Neural cell (in vitro differentiated cells): Measurements from ENCODE around the gene PYGL. TPM values are rescaled to one million over a fixed set of nuclear protein-coding genes. Genes with fewer than 3 reads are reported as not detected.
A peak's percentile ranks its signal among the peaks of the same experiment; 100 is the strongest.

Experiments used
- H2AFZ ChIP-seq: fragments of 200-600, 300-800 bp; sonication (generic), shearing (Covaris generic); 2 replicates; pipeline ENCODE4 v1.6.0; 2014; ENCODE audit warnings: low read depth, mild to moderate bottlenecking, antibody characterized with exemption, low read length, moderate library complexity
- H3F3A ChIP-seq: fragments of 200-600 bp; shearing (Covaris generic); 2 replicates; pipeline ENCODE4 v1.6.1; 2016; ENCODE audit warnings: mild to moderate bottlenecking, moderate library complexity, mixed read lengths, antibody characterized with exemption, low read length; ENCODE audit not compliant: insufficient read depth, poor library complexity, severe bottlenecking
- H3K27ac ChIP-seq: fragments of 200-600, 300-800 bp; sonication (generic), shearing (Covaris generic); 2 replicates; pipeline ENCODE4 v1.5.1; 2014; ENCODE audit warnings: mild to moderate bottlenecking, low read length, moderate library complexity
- H3K27me3 ChIP-seq: fragments of 300-800, 200-600 bp; sonication (generic), shearing (Covaris generic); 2 replicates; pipeline ENCODE4 v1.6.0; 2014; ENCODE audit warnings: mild to moderate bottlenecking, low read depth, low read length, moderate library complexity; ENCODE audit not compliant: insufficient read depth
- H3K36me3 ChIP-seq: fragments of 300-800, 200-600 bp; sonication (generic), shearing (Covaris generic); 2 replicates; pipeline ENCODE4 v1.5.1; 2014; ENCODE audit warnings: mild to moderate bottlenecking, antibody characterized with exemption, low read length, moderate library complexity; ENCODE audit not compliant: insufficient read depth
- H3K4me2 ChIP-seq: fragments of 300-800, 200-600 bp; sonication (generic), shearing (Covaris generic); 2 replicates; pipeline ENCODE4 v1.6.0; 2014; ENCODE audit warnings: mild to moderate bottlenecking, low read length
- H3K4me3 ChIP-seq: fragments of 300-800, 200-600 bp; sonication (generic), shearing (Covaris generic); 2 replicates; pipeline ENCODE4 v1.5.1; 2014; ENCODE audit warnings: mild to moderate bottlenecking, low read length, moderate library complexity
- H3K79me2 ChIP-seq: fragments of 200-600 bp; shearing (Covaris generic); replicated peaks from 2 replicates; pipeline ENCODE4 v1.6.0; 2014; ENCODE audit warnings: mild to moderate bottlenecking, low read length, moderate library complexity; ENCODE audit not compliant: insufficient read depth
- H3K9ac ChIP-seq: fragments of 300-800, 200-600 bp; sonication (generic), shearing (Covaris generic); 2 replicates; pipeline ENCODE4 v1.6.1; 2016; ENCODE audit warnings: mild to moderate bottlenecking, low read length, mixed read lengths
- H3K9me2 ChIP-seq: fragments of 200-600 bp; shearing (Covaris generic); 2 replicates; pipeline ENCODE4 v1.6.1; 2016; ENCODE audit warnings: mild to moderate bottlenecking, low read length, mixed read lengths; ENCODE audit not compliant: insufficient read depth
- H3K9me3 ChIP-seq: fragments of 200-600, 300-800 bp; sonication (generic), shearing (Covaris generic); 2 replicates; pipeline ENCODE4 v1.6.1; 2016; ENCODE audit warnings: mild to moderate bottlenecking, mixed run types, low read length, moderate library complexity, mixed read lengths
- H4K20me1 ChIP-seq: fragments of 200-600 bp; shearing (Covaris generic); 2 replicates; pipeline ENCODE4 v1.6.1; 2016; ENCODE audit warnings: mild to moderate bottlenecking, mixed run types; ENCODE audit not compliant: insufficient read depth
- CTCF ChIP-seq: fragments of 450-650 bp; IDR thresholded peaks from 2 replicates; pipeline ENCODE4 v1.5.1; 2014; ENCODE audit warnings: antibody characterized with exemption, mild to moderate bottlenecking, moderate library complexity; ENCODE audit not compliant: poor library complexity, severe bottlenecking
- EP300 ChIP-seq: fragments of 450-650 bp; conservative IDR thresholded peaks from 2 replicates; pipeline ENCODE4 v1.6.1; 2014; ENCODE audit warnings: antibody characterized with exemption, mild to moderate bottlenecking, moderate library complexity; ENCODE audit not compliant: poor library complexity, severe bottlenecking
- EZH2 ChIP-seq: fragments of 200-600, 300-800 bp; shearing (Covaris generic), sonication (generic); IDR thresholded peaks from 2 replicates; pipeline ENCODE4 v1.6.1; 2014; ENCODE audit warnings: antibody characterized with exemption, low read length, borderline replicate concordance, mild to moderate bottlenecking; ENCODE audit not compliant: insufficient read depth, poor library complexity, severe bottlenecking
- MXI1 ChIP-seq: fragments of 450-650 bp; conservative IDR thresholded peaks from 2 replicates; pipeline ENCODE4 v1.6.1; 2014; ENCODE audit warnings: antibody characterized with exemption, mild to moderate bottlenecking; ENCODE audit not compliant: poor library complexity, severe bottlenecking
- POLR2AphosphoS5 ChIP-seq: IDR thresholded peaks from 2 replicates; pipeline ENCODE4 v1.6.1; 2012
- RAD21 ChIP-seq: fragments of 450-650 bp; conservative IDR thresholded peaks from 2 replicates; pipeline ENCODE4 v1.6.1; 2014; ENCODE audit warnings: antibody characterized with exemption, mild to moderate bottlenecking, moderate library complexity
- SMC3 ChIP-seq: fragments of 450-650 bp; conservative IDR thresholded peaks from 2 replicates; pipeline ENCODE4 v1.6.1; 2014; ENCODE audit warnings: antibody characterized with exemption, mild to moderate bottlenecking, moderate library complexity; ENCODE audit not compliant: poor library complexity
- TAF1 ChIP-seq: IDR thresholded peaks from 2 replicates; pipeline ENCODE4 v1.6.1; 2012; ENCODE audit warnings: low read depth
- polyA plus RNA-seq: library from polyadenylated mRNA; depleted of rRNA; stranded (reverse); fragments of >200 nt; gene quantifications from 2 replicates; pipeline ENCODE4 v1.2.3, GENCODE V29; 2014
- TF ChIP-seq, protein P1 (sequence below): IDR thresholded peaks from 2 replicates; pipeline ENCODE4 v1.6.1; 2012; ENCODE audit warnings: borderline replicate concordance

The PYGL gene
- polyA plus RNA-seq, 1 donor from 2014 or later, result not detected

GRCh38 chr14:50860478-50861086 is 83.7 kb downstream of the PYGL start:
- no peak overlapping the region for H3K9ac ChIP-seq
- no peaks in the 10 kb centered on the region for H3K79me2 ChIP-seq
- TF ChIP-seq EP300, result no peak
- no peak for TF ChIP-seq EZH2
- TF ChIP-seq SMC3, result peak; percentile 70
- peak; percentile 71 for TF ChIP-seq RAD21
- TF ChIP-seq CTCF, result peak; percentile 66
- H3F3A ChIP-seq, result no peaks in the 10 kb centered on the region
- no peaks in the 10 kb centered on the region for H3K9me2 ChIP-seq
- peak overlapping the region; percentile 21 for H2AFZ ChIP-seq
- peak overlapping the region; percentile 48 for H3K4me2 ChIP-seq
- H4K20me1 ChIP-seq, result no peaks in the 10 kb centered on the region
- no peak overlapping the region for H3K4me3 ChIP-seq
- no peak overlapping the region for H3K27ac ChIP-seq
- no peaks in the 10 kb centered on the region for H3K36me3 ChIP-seq
- H3K9me3 ChIP-seq, result no peaks in the 10 kb centered on the region
- H3K27me3 ChIP-seq, result no peaks in the 10 kb centered on the region

- H3K79me2 ChIP-seq, result no peaks in the 10 kb centered on the region
- no peak overlapping the region for H3K4me2 ChIP-seq
- no peaks in the 10 kb centered on the region for H4K20me1 ChIP-seq
- H3K27me3 ChIP-seq, result no peaks in the 10 kb centered on the region
- H3F3A ChIP-seq, result no peaks in the 10 kb centered on the region
- H3K9ac ChIP-seq, result no peak overlapping the region
- no peak overlapping the region for H3K4me3 ChIP-seq
- no peaks in the 10 kb centered on the region for H3K9me3 ChIP-seq
- no peaks in the 10 kb centered on the region for H3K9me2 ChIP-seq
- no peak overlapping the region for H3K27ac ChIP-seq
- H3K36me3 ChIP-seq, result no peaks in the 10 kb centered on the region
- H2AFZ ChIP-seq, result no peak overlapping the region
- TF ChIP-seq CTCF (no peak), EZH2 (no peak)
These were observed 85.0 kb downstream of the PYGL start for GRCh38 chr14:50859296-50859624.

- no peak overlapping the region for H2AFZ ChIP-seq
- no peaks in the 10 kb centered on the region for H4K20me1 ChIP-seq
- no peak overlapping the region for H3K4me3 ChIP-seq
- TF ChIP-seq MXI1 (no peak), CTCF (no peak), POLR2AphosphoS5 (no peak), TAF1 (no peak), SMC3 (no peak), RAD21 (no peak), EZH2 (no peak), EP300 (no peak)
- TF ChIP-seq, protein P1, sequence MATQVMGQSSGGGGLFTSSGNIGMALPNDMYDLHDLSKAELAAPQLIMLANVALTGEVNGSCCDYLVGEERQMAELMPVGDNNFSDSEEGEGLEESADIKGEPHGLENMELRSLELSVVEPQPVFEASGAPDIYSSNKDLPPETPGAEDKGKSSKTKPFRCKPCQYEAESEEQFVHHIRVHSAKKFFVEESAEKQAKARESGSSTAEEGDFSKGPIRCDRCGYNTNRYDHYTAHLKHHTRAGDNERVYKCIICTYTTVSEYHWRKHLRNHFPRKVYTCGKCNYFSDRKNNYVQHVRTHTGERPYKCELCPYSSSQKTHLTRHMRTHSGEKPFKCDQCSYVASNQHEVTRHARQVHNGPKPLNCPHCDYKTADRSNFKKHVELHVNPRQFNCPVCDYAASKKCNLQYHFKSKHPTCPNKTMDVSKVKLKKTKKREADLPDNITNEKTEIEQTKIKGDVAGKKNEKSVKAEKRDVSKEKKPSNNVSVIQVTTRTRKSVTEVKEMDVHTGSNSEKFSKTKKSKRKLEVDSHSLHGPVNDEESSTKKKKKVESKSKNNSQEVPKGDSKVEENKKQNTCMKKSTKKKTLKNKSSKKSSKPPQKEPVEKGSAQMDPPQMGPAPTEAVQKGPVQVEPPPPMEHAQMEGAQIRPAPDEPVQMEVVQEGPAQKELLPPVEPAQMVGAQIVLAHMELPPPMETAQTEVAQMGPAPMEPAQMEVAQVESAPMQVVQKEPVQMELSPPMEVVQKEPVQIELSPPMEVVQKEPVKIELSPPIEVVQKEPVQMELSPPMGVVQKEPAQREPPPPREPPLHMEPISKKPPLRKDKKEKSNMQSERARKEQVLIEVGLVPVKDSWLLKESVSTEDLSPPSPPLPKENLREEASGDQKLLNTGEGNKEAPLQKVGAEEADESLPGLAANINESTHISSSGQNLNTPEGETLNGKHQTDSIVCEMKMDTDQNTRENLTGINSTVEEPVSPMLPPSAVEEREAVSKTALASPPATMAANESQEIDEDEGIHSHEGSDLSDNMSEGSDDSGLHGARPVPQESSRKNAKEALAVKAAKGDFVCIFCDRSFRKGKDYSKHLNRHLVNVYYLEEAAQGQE, result no peak
- H3K9ac ChIP-seq, result no peak overlapping the region
- H3K4me2 ChIP-seq, result no peak overlapping the region
- H3K27ac ChIP-seq, result no peak overlapping the region
- H3K36me3 ChIP-seq, result no peaks in the 10 kb centered on the region
- H3K79me2 ChIP-seq, result no peaks in the 10 kb centered on the region
- no peaks in the 10 kb centered on the region for H3K9me3 ChIP-seq
- H3F3A ChIP-seq, result no peaks in the 10 kb centered on the region
- no peaks in the 10 kb centered on the region for H3K9me2 ChIP-seq
- H3K27me3 ChIP-seq, result no peaks in the 10 kb centered on the region
These were observed 87.6 kb downstream of the PYGL start for GRCh38 chr14:50856660-50857059.
